AG10803 (cell line): ENCODE measurements around the gene ZNF337.

Source experiments
- DNase-seq: peaks from one replicate; pipeline ENCODE4 v3.0.0; 2010; ENCODE audit warnings: low read depth
- H3K4me3 ChIP-seq: 2 replicates; pipeline ENCODE4 v1.5.1; 2011; ENCODE audit warnings: mild to moderate bottlenecking, low read length, control low read depth
- TF ChIP-seq, protein P1 (sequence below): conservative IDR thresholded peaks from 2 replicates; pipeline ENCODE4 v1.5.1; 2011; ENCODE audit warnings: mild to moderate bottlenecking, low read length, control low read depth, inconsistent platforms

The ZNF337 gene

DNA sequence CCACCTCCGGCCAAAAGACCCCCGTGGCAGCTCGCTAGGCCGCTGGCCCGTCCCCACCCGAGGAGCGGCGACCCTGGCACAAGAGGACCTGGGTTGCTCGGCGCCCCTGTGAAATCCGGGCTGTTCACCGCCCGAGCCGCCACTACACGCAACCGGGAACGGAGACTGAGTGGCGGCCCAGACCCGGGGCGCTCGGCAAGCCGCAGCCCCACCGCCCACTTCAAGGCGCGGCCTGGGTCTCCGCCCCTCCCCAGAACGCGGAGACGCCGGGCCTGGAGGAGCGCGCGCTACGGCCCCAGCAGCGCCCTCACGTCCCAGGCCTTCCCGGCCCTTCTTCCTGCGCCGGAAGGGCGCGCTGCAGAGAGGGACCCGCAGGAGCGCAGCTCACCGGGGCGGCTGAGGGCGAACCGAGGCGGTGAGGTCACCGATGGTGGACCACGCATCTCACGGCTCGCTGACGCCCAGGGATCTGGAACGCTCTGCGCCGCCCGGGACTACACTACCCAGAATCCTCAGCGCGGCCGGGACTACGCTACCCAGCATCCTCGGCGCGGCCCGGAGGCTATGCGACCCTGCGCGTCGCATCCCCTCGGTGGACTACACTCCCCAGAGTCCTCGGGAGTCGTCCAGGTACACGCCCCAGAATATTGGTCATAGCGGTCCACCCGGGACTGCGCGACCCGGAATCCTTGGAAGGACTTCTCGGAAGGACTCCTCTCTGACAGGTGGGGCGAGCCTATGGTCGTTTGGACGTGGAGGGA lies at the start of gene ZNF337:
Gene ZNF337 (minus strand): TSS at position 483 of the 761 bp plus-strand sequence. CDS start 10,436 bp downstream, outside the sequence.
- peak within 1 kb of the TSS; percentile 94 for H3K4me3 ChIP-seq
- TF ChIP-seq, protein P1, sequence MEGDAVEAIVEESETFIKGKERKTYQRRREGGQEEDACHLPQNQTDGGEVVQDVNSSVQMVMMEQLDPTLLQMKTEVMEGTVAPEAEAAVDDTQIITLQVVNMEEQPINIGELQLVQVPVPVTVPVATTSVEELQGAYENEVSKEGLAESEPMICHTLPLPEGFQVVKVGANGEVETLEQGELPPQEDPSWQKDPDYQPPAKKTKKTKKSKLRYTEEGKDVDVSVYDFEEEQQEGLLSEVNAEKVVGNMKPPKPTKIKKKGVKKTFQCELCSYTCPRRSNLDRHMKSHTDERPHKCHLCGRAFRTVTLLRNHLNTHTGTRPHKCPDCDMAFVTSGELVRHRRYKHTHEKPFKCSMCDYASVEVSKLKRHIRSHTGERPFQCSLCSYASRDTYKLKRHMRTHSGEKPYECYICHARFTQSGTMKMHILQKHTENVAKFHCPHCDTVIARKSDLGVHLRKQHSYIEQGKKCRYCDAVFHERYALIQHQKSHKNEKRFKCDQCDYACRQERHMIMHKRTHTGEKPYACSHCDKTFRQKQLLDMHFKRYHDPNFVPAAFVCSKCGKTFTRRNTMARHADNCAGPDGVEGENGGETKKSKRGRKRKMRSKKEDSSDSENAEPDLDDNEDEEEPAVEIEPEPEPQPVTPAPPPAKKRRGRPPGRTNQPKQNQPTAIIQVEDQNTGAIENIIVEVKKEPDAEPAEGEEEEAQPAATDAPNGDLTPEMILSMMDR = peak; percentile 10; the same call in 1 of the 2 replicates
- DNase-seq = peak; percentile 92

DNA sequence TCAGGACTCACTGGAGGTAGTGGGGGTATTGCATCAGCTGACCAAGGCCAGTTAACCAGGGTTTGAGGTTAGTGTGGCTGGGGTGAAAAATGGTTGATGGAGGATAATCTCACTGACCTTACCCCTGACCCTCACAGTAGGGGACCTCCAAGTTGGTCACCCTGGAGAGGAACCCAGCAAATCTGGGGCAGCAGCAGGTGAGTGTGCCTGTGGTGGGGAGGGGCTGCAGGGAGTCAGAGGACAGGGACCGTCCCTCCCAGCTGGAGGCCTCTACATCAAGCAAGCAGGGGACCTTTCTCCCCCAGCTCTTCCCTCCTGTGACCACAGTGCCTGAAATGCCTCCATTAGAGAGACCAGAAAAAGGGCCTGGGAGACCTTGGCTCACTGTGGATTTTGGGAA lies 49.1 kb upstream of the ZNF337 start:
- TF ChIP-seq, protein P1 = no peak
- DNase-seq = no peak
- no peak overlapping the region for H3K4me3 ChIP-seq

DNA sequence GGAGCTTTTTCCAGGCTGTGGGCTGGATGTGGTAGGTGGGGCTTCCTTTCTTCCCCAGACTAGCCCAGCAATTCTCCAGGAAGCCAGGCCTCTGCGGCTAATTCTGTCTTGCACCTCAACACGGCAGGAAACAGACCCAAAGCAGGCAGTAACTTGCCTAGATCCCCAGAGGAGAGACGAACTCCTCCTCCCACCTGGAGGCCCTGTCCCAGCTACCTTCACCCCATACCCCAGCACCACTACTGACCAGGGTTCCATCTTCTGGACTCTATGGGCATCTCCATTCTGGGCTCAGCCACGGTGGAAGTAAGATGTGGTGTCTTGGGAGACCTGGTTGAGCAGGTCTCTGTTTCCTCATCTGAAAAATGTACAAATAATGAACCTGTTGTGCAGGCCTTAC lies 48.4 kb upstream of the ZNF337 start:
- no peak for DNase-seq
- no peak overlapping the region for H3K4me3 ChIP-seq
- TF ChIP-seq, protein P1 = no peak

DNA sequence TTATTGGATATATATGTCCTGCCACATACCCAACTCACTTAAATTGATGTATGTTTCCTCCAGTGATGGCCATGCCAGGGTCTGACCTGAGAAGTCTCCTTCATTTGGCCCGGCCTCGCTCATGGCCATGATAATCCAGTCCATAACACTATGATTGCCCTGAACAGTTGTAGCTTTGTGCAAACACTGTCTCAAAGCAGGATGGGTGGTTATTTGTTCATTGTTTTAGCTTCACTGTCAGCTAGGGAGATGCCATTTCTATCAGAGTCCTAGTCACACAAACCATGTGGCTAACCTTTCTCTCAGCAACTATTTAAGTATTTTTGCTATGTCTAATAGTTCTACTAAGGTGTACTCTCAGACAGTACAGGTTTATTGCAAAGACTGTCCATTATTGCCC lies 47.6 kb upstream of the ZNF337 start:
- TF ChIP-seq, protein P1 = no peak
- DNase-seq = no peak
- H3K4me3 ChIP-seq = no peak overlapping the region

DNA sequence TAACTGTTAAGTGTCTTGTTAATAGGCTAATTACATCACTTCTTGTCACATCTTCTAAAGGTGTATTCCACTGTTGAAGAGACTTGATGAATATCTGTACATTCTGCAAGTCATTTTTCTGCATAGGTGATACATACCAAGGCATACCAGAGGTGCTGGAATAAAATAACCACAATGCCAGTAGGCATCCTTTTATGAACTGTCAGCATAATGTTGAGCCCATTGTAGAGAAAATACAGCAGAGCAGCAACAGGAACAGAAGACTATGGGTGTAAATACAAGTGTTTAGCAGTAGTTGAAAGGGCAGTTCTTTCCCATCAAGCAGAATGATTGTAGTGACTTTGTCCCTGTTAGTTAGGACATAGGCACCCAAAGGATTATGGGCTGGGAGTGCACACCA lies 44.4 kb upstream of the ZNF337 start:
- H3K4me3 ChIP-seq = no peak overlapping the region
- TF ChIP-seq, protein P1 = no peak
- DNase-seq = no peak

DNA sequence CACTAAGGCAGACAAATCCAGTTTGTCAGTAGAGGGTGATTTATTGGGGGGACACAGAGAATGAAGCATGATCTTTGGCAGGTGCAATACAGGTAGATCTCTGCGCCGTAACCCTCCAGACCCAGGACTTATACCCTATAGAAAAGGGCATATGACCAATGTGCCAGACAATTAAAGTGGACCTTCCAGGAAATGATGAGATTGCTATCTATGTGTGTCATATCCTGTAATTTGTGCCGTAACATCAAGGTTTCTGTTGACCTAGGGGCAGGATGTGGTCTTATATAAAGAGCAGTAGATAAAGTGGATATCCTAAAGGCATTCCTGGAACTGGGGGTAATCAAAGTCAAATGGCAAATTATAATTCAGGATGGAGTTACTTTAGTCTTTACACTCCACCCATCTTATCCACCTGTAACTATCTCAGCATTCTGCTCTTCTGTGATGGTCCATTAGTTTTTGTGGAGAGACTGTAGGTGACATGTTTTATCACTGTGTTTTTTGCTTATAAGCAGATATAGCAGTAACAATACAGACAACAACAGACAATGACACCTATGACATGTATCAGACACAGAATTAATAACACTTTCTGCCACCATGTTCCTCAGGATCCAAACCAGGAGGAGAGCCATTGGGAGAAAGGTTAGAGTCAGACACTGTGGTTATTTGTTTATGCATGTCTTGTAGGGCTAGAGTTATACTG lies 43.1 kb upstream of the ZNF337 start:
- TF ChIP-seq, protein P1 = no peak
- no peak overlapping the region for H3K4me3 ChIP-seq
- DNase-seq = no peak

DNA sequence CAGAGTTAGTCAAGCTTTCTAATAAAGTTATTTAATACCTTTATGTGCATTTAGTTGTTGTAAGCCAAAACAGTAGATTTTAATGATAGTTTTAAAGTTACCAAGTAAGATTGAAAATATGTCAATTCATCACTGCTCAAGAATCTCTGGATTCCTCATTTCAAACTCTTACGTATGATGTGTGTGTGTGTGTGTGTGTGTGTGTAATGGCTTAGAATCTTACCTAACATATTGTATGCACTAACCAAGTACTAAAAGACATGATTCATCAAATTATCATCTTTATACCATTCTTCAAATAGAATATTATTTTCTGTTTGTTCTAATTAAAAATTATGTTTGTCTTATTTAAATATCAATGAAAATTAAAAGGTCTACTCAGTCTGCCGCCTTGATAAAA lies 41.5 kb upstream of the ZNF337 start:
- DNase-seq = peak; percentile 40
- TF ChIP-seq, protein P1 = no peak
- no peak overlapping the region for H3K4me3 ChIP-seq
